Small intestine (tissue), 7 donors: Measurements from ENCODE around the gene MALT1. TPM values are rescaled to one million over a fixed set of nuclear protein-coding genes. Genes with fewer than 3 reads are reported as not detected.
A peak's percentile ranks its signal among the peaks of the same experiment; 100 is the strongest.
"Not testable (repeated sequence)": the region's sequence is repeated elsewhere in the genome, so short reads cannot be mapped to it uniquely, and the experiment has no call there.

Experiments
- DNase-seq, 2 donors: peaks; one replicate each; pipeline versions ENCODE4 v3.0.0 to v3.0.0-alpha.2; 2013
- FAIRE-seq: peaks from 2 replicates; lab custom pipeline; 2012; peaks lifted over from hg19 to GRCh38; lab: Jason Lieb, UNC
- H3K27ac ChIP-seq, 3 donors: one replicate each; pipeline ENCODE4 v1.5.1; 2013; ENCODE audit warnings: low read length in 2 of 3, mild to moderate bottlenecking in 2 of 3, control low read depth in 1 of 3, inconsistent platforms in 1 of 3, low read depth in 1 of 3, moderate library complexity in 1 of 3
- H3K27me3 ChIP-seq, 3 donors: one replicate each; pipeline ENCODE4 v1.6.1; 2013; ENCODE audit warnings: low read length in 3 of 3, inconsistent platforms in 1 of 3; ENCODE audit not compliant: control insufficient read depth in 3 of 3, insufficient read depth in 3 of 3
- H3K36me3 ChIP-seq, 3 donors: one replicate each; pipeline ENCODE4 v1.6.1; 2013; ENCODE audit warnings: low read length in 3 of 3, inconsistent platforms in 1 of 3, low read depth in 1 of 3, mild to moderate bottlenecking in 1 of 3, moderate library complexity in 1 of 3; ENCODE audit not compliant: control insufficient read depth in 3 of 3, insufficient read depth in 2 of 3
- H3K4me1 ChIP-seq, 3 donors: one replicate each; pipeline ENCODE4 v1.6.1; 2013; ENCODE audit warnings: low read length in 2 of 3, inconsistent platforms in 1 of 3, low read depth in 1 of 3, mild to moderate bottlenecking in 1 of 3, moderate library complexity in 1 of 3; ENCODE audit not compliant: control insufficient read depth in 3 of 3, insufficient read depth in 2 of 3
- H3K4me3 ChIP-seq, 3 donors: one replicate each; pipeline ENCODE4 v1.5.1; 2013; ENCODE audit warnings: low read length in 3 of 3, control low read depth in 1 of 3, inconsistent platforms in 1 of 3, low read depth in 1 of 3, mild to moderate bottlenecking in 1 of 3, moderate library complexity in 1 of 3
- H3K9me3 ChIP-seq, 2 donors: one replicate each; pipeline ENCODE4 v1.6.1; 2013; ENCODE audit warnings: low read depth in 1 of 2, low read length in 1 of 2; ENCODE audit not compliant: control insufficient read depth in 2 of 2, insufficient read depth in 1 of 2
- WGBS, 3 donors: extraction: QIAGEN DNeasy Blood & Tissue Kit; methylation state at CpG; one replicate each; pipeline ENCODE4 v1.1.7; 2013; 5-methylcytosine and 5-hydroxymethylcytosine counted together
- polyA plus RNA-seq, 4 donors: library from polyadenylated mRNA; stranded (reverse) in 3 of 4; unstranded in 1 of 4; fragments of 200-250 nt in 3 of 4; fragments of 120-200 nt in 1 of 4; gene quantifications; one replicate each; pipeline versions ENCODE4 v1.2.1 to v1.2.3, GENCODE V29; 2013
- donor health status: healthy with polysubstance abuse.
- donor health status: control.
- donor health status: control.
- donor health status: Bipolar disorder and iron deficiency.
- donor health status: healthy.

Gene MALT1
- polyA plus RNA-seq, 4 donors, result 4.9 to 27.6 (median 6.3) TPM

DNA sequence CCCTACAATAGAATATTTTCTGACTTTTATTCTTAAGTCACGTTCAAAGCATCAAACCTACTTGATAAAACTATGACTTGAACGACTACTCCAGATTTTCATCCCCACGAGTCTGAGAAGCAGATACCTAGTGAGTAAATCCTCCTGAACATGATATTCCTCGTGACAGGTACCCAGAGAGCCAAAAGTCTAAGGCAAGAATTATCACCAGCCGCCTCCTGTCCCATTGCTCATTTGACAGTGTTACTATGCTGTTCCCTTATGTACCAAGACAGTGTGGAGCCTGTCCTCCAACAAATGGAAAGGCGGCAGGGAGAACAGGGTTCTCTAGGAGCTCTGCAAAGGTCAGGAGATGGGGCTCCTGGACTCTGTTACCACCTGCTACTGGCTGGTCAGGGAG, 34.1 kb upstream of the MALT1 start:
- WGBS, 3 donors, result 86 to 96% (median 94%) methylated on average over 6 of the region's 6 CpGs
- Histone ChIP-seq H3K4me3 (no peak overlapping the region), H3K4me1 (no peaks in the 10 kb centered on the region), H3K27ac (no peak overlapping the region), H3K9me3 (no peaks in the 10 kb centered on the region), H3K36me3 (no peaks in the 10 kb centered on the region), H3K27me3 (no peaks in the 10 kb centered on the region)
- DNase-seq (no peak), FAIRE-seq (no peak)

DNA sequence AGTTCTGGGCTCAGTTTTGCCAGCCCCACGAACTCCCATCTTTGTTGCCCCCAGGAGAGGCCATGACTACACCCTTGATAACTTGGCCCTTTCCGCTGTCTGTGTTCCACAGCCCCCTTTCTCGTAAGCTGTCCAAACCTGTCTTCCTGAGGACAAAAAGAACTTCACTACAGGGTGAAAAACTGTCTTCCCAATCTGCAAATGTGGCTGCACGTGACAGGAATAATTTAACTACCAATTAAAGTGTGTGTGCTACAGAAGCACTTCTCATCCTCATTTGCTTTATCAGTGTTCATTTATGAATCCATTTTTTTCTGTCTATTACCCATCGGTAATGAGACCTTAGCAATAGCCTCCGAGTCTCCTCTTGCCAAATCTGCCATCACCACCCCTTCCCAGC, 33.3 kb upstream of the MALT1 start:
- Histone ChIP-seq H3K9me3 (no peaks in the 10 kb centered on the region), H3K36me3 (no peaks in the 10 kb centered on the region), H3K4me1 (no peaks in the 10 kb centered on the region), H3K4me3 (no peak overlapping the region), H3K27ac (no peak overlapping the region), H3K27me3 (no peaks in the 10 kb centered on the region)
- FAIRE-seq (no peak), DNase-seq (no peak)
- 87 to 90% (median 89%) methylated on average over 6 of the region's 6 CpGs for WGBS, 3 donors

DNA sequence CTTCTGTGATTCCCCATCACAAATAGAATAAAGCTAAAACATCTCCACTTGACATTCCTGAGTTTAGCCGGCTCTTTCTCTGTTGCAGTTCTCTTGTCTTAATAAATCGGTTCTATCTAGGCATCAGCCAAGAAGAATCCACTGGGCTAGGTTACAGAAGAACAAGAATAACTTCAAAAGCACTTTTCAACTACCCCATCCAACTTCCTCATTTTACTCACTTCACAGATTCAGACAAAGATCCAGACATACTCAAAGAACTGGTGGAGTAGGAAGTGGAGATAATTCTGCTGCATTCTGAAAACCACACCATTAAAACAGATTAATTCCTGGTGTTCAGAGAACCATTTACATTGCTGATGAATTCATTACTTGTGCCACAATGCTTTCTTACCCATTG, 32.8 kb upstream of the MALT1 start:
- DNase-seq (no peak), FAIRE-seq (no peak)
- Histone ChIP-seq H3K27ac (no peak overlapping the region), H3K27me3 (no peaks in the 10 kb centered on the region), H3K36me3 (no peaks in the 10 kb centered on the region), H3K9me3 (peaks cover 0 to under 1% of the 10 kb centered on the region in 2 donors), H3K4me3 (no peak overlapping the region), H3K4me1 (no peaks in the 10 kb centered on the region)
- 63 to 98% (median 87%) methylated on average over 2 of the region's 2 CpGs for WGBS, 3 donors

DNA sequence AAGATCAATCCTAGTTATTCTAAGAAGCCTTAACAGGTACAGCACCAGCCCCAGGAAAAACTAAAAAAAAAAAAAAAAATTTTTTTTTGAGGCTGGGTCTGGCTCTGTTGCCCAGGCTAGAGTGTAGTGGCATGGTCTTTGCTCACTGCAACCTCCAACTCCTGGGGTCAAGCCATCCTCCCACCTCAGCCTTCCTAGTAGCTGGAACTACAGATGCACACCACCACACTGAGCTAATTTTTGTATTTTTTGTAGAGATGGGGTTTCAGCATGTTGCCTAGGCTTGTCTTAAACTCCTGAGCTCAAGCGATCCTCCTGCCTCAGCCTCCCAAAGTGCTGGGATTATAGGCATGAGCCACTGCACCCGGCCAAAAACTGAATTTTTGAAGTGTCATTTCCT, 32.0 kb upstream of the MALT1 start:
- Histone ChIP-seq H3K27me3 (no peaks in the 10 kb centered on the region), H3K4me1 (no peaks in the 10 kb centered on the region), H3K4me3 (no peak overlapping the region), H3K36me3 (no peaks in the 10 kb centered on the region), H3K27ac (no peak overlapping the region), H3K9me3 (peaks cover 0 to 7% of the 10 kb centered on the region in 2 donors)
- FAIRE-seq (no peak), DNase-seq (no peak)
- WGBS, 3 donors, result 92 to 97% (median 93%) methylated on average over 2 of the region's 2 CpGs

DNA sequence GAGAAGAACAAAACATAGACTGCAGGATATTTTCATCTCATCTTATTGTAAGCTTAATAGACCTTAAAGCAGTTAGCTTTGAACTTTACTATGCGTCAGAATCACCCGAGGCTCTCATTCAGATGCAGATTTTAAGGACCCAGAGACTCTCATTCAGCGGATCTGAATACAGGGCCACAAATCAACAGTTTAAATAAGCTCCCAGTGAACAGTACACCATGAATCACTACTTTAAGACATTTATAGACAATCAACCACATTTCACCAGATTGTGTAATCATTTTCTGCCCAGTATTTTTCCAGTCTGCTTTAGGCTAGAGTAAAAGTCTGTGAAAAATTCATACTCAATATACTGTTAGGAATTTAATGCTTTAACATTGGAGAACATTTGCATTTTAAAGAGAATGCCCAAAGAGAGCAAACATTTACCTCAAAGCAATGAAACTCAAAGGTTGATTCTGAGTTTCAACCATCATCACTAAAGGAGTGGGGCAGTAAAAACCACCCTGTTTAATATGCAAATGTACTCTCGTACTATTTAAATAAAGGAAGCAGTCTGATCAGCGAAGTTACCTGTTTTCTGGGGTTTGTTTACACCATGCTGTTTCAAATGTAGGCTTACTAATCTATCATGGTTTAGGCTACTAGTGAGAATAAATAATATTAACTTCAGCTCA, 31.4 kb upstream of the MALT1 start:
- Histone ChIP-seq H3K4me3 (no peak overlapping the region), H3K36me3 (no peaks in the 10 kb centered on the region), H3K9me3 (peaks cover 0 to 7% of the 10 kb centered on the region in 2 donors), H3K4me1 (no peaks in the 10 kb centered on the region), H3K27ac (no peak overlapping the region), H3K27me3 (no peaks in the 10 kb centered on the region)
- FAIRE-seq (no peak), DNase-seq (no peak)
- 68 to 75% (median 75%) methylated on average over 5 of the region's 5 CpGs for WGBS, 3 donors

DNA sequence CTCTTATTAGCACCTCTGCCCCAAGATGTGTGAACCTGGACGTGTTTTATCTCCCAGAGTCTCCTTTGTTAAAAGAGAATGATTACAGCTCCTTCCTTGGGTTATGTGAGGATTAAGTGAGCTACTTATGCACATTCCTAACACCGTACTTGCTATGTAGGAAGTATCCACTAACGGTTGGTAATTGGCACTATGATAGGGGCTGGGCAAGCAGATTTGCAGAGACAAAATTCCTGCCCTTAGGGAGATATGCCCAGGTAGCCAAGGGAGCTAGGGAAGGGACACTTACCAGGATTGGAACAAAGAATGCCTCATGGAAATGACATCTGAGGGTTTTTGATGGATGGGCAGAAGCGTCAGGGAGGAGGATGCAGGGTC, 30.8 kb upstream of the MALT1 start:
- DNase-seq (no peak), FAIRE-seq (no peak)
- Histone ChIP-seq H3K27me3 (no peaks in the 10 kb centered on the region), H3K36me3 (no peaks in the 10 kb centered on the region), H3K9me3 (peaks cover 0 to 9% of the 10 kb centered on the region in 2 donors), H3K4me1 (no peaks in the 10 kb centered on the region), H3K4me3 (no peak overlapping the region), H3K27ac (peak overlapping the region in 1 of 3 donors; percentile 1)
- WGBS, 3 donors, result 74 to 79% (median 77%) methylated on average over 4 of the region's 4 CpGs

DNA sequence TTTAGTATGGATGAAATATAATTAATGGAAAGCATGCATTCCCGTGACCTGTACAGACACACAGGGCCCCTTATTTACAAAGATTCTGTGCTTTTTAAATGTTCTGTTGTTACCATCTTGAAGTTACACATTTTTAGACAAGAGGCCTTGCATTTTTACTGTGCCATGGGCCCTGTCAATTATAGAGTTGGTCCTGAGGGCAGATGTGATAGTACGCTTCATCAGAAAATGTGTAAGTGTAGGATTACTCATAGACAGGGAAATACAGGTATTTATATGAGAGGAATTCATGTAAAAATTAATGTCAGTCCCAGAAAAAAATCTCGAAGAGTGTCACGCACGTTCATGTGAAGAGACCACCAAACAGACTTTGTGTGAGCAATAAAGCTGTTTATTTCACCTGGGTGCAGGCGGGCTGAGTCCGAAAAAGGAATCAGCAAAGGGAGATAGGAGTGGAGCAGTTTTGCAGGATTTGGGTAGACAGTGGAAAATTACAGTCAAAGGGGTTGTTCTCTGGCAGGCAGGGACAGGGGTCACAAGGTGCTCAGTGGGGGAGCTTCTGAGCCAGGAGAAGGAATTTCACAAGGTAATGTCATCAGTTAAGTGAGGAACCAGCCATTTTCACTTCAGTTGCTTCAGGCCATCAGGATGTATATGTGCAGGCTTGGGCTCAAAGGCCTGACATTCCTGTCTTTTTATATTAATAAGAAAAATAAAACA, 30.2 kb upstream of the MALT1 start:
- Histone ChIP-seq H3K4me3 (no peak overlapping the region), H3K27me3 (no peaks in the 10 kb centered on the region), H3K27ac (no peak overlapping the region), H3K4me1 (no peaks in the 10 kb centered on the region), H3K9me3 (peaks cover 0 to 10% of the 10 kb centered on the region in 2 donors), H3K36me3 (no peaks in the 10 kb centered on the region)
- no peak for DNase-seq
- FAIRE-seq, result no peak
- 89 to 91% (median 91%) methylated on average over 7 of the region's 7 CpGs for WGBS, 3 donors

DNA sequence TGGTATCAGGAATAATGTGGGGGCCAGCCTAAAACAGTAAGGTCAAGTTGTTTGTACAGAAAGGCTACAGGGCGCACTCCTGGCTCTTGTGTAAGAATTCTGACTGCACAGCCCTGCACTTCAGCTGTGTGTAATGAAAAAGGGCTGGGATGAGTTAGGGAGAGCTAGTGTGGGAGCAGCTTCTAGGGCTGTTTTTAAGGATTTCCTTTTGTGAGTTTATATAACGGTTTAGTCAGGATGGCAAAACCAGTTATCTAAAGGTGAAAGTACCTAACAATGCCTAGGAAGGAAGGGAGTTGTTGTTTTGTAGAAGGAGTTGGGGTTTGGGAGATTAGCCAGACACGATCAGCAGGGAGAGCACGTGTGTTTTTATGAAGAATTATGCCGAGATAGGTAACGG, 27.7 kb upstream of the MALT1 start:
- not testable (repeated sequence) for FAIRE-seq, H3K27ac ChIP-seq, H3K4me3 ChIP-seq, H3K4me1 ChIP-seq, DNase-seq, H3K27me3 ChIP-seq, H3K36me3 ChIP-seq
- 91 to 93% (median 93%) methylated on average over 6 of the region's 6 CpGs for WGBS, 3 donors
- H3K9me3 ChIP-seq, result peaks cover 0 to 16% of the 10 kb centered on the region in 2 donors
